Measurements from ENCODE around the gene MAML2. TPM values are rescaled to one million over a fixed set of nuclear protein-coding genes. Genes with fewer than 3 reads are reported as not detected.
A peak's percentile ranks its signal among the peaks of the same experiment; 100 is the strongest.

The MAML2 gene
- total and polyA plus RNA-seq, 2 of the 13 experiments (the other 11 are each of a cell fraction or from before 2014, with no cell fraction given), result 2.3 to 25.9 TPM

GRCh38 chr11:96338910-96339705 is 3.9 kb downstream of the MAML2 start (continued):
- TF ChIP-seq ARID5B (CRISPR knock-in tag; IDR thresholded peaks at IDR 0.05) (peak; percentile 42), FOXK2 (IDR thresholded peaks at IDR 0.05) (no peak), TCF12 (IDR thresholded peaks at IDR 0.05) (no peak), TCF12 (CRISPR knock-in tag; IDR thresholded peaks at IDR 0.05) (no peak), ZFP36L2 (CRISPR knock-in tag; IDR thresholded peaks at IDR 0.05) (no peak), ZNF660 (CRISPR knock-in tag; IDR thresholded peaks at IDR 0.05; ENCODE audit: borderline replicate concordance, low read depth) (no peak), MIXL1 (CRISPR knock-in tag; IDR thresholded peaks at IDR 0.05) (peak; percentile 8; the same call in 1 of the 2 replicates), ZNF350 (CRISPR knock-in tag; IDR thresholded peaks at IDR 0.05; ENCODE audit: borderline replicate concordance, low read depth) (no peak), TRIM24 (CRISPR knock-in tag; IDR thresholded peaks at IDR 0.05) (no peak), DDIT3 (CRISPR knock-in tag; IDR thresholded peaks at IDR 0.05) (no peak), CSRNP1 (CRISPR knock-in tag; IDR thresholded peaks at IDR 0.05) (no peak), CENPX (CRISPR knock-in tag; IDR thresholded peaks at IDR 0.05) (no peak), TBX2 (CRISPR knock-in tag; IDR thresholded peaks at IDR 0.05; ENCODE audit: borderline replicate concordance) (peak; percentile 57; the same call in 1 of the 2 replicates), ZBTB39 (CRISPR knock-in tag; IDR thresholded peaks at IDR 0.05) (no peak)
- TF ChIP-seq, protein P1, sequence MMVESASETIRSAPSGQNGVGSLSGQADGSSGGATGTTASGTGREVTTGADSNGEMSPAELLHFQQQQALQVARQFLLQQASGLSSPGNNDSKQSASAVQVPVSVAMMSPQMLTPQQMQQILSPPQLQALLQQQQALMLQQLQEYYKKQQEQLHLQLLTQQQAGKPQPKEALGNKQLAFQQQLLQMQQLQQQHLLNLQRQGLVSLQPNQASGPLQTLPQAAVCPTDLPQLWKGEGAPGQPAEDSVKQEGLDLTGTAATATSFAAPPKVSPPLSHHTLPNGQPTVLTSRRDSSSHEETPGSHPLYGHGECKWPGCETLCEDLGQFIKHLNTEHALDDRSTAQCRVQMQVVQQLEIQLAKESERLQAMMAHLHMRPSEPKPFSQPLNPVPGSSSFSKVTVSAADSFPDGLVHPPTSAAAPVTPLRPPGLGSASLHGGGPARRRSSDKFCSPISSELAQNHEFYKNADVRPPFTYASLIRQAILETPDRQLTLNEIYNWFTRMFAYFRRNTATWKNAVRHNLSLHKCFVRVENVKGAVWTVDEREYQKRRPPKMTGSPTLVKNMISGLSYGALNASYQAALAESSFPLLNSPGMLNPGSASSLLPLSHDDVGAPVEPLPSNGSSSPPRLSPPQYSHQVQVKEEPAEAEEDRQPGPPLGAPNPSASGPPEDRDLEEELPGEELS (CRISPR knock-in tag; IDR thresholded peaks at IDR 0.05), result peak; percentile 21; the same call in 1 of the 2 replicates
- TF ChIP-seq, protein P2, sequence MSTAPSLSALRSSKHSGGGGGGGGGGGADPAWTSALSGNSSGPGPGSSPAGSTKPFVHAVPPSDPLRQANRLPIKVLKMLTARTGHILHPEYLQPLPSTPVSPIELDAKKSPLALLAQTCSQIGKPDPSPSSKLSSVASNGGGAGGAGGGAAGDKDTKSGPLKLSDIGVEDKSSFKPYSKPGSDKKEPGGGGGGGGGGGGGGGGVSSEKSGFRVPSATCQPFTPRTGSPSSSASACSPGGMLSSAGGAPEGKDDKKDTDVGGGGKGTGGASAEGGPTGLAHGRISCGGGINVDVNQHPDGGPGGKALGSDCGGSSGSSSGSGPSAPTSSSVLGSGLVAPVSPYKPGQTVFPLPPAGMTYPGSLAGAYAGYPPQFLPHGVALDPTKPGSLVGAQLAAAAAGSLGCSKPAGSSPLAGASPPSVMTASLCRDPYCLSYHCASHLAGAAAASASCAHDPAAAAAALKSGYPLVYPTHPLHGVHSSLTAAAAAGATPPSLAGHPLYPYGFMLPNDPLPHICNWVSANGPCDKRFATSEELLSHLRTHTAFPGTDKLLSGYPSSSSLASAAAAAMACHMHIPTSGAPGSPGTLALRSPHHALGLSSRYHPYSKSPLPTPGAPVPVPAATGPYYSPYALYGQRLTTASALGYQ (CRISPR knock-in tag; IDR thresholded peaks at IDR 0.05), result no peak
